Measurements from ENCODE around the gene P2RY11. TPM values are rescaled to one million over a fixed set of nuclear protein-coding genes. Genes with fewer than 3 reads are reported as not detected.
A peak's percentile ranks its signal among the peaks of the same experiment; 100 is the strongest.

Gene P2RY11
- total RNA-seq, 1 experiment from 2014 or later = 8.0 TPM

DNA sequence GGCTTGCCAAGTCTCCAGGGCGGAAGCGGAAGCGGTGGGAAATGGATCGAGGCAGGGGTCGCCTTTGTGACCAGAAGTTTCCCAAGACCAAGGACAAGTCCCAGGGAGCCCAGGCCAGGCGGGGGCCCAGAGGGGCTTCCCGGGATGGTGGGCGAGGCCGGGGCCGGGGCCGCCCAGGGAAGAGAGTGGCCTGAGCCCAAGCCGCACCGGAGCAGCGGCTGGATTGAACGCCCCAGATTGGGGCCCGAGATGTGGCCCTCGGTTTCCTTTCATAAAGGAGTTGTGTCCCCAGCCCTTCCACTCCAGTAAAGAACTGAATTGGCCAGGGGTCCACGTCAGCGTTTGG lies 548 bp upstream of the P2RY11 start:
- in situ Hi-C loops (cut with HindIII; ENCODE audit: low sequenced_read_pairs) = no loop called here
- no peak for DNase-seq (ENCODE audit: low spot score)

DNA sequence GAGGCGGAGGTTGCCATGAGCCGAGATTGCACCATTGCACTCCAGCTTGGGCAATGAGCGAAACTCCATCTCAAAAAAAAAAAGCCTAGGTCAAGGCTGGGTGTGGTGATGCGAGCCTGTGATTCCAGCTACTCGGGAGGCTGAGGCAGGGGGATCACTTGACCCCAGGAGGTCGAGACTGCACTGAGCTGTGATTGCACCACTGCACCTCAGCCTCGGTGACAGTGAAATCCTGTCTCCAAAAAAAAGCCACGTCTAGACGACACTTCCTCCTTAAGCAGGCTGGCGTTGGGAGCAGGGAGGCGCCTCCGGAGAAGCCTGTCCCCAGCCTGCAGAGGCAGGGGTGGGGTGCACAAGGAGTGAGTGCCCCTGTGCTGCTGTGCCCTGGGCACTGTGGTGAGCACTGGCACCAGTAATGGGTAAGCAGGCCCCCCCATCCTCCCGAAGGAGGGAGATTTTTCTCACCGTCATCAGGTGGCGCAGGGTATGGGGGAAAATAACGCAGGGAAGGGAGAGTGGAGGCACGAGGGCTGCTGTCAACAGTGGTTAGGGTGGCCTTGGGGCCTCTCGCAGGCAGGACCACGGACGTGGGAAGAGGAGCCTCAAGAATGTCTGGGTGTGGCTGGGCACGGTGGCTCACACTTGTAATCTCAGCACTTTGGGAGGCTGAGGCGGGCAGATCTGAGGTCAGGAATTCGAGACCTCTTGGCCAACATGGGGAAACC lies 706 bp downstream of the P2RY11 start:
- in situ Hi-C loops (cut with HindIII; ENCODE audit: low sequenced_read_pairs) = no loop called here
- DNase-seq (ENCODE audit: low spot score) = no peak

DNA sequence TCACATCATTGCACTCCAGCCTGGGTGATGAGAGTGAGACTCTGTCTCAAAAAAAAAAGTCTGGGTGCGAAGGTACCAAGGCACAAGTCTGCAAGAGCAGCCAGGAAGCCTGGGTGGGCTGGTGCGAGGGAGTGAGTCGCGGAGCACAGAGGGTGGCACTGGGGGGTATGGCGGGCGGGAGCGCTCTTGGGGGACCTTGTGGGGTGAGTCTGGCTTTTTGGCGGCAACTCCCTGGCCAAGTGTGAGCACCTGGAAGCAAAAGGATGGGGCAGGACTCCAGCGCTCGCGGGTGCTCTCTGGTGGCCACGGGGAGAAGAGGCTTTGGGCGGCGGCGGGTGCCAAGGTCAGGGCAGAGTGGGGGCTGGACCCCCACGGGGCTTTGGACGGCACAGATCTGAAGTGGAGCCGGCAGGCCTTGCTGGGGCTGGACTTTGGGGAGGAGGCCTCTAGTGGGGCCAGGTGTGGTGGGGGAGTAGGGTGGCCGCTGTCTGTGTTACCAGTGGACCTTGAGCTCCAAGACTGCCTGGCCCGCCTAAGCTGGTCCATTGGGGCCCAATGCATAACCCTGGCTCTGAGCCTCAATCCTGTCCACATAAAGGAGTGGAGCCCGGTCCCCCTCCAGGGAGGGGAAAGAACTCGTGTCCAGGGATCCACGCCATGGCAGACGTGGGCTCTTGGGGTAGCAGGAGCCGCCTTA lies 1.6 kb downstream of the P2RY11 start:
- peak; percentile 40 for DNase-seq (ENCODE audit: low spot score)
- in situ Hi-C loops (cut with HindIII; ENCODE audit: low sequenced_read_pairs) = no loop called here

- in situ Hi-C loops (cut with HindIII; ENCODE audit: low sequenced_read_pairs) = no loop called here
- no peak for DNase-seq (ENCODE audit: low spot score)
Measured at GRCh38 chr19:10113592-10113963, 2.1 kb downstream of the P2RY11 start.

DNA sequence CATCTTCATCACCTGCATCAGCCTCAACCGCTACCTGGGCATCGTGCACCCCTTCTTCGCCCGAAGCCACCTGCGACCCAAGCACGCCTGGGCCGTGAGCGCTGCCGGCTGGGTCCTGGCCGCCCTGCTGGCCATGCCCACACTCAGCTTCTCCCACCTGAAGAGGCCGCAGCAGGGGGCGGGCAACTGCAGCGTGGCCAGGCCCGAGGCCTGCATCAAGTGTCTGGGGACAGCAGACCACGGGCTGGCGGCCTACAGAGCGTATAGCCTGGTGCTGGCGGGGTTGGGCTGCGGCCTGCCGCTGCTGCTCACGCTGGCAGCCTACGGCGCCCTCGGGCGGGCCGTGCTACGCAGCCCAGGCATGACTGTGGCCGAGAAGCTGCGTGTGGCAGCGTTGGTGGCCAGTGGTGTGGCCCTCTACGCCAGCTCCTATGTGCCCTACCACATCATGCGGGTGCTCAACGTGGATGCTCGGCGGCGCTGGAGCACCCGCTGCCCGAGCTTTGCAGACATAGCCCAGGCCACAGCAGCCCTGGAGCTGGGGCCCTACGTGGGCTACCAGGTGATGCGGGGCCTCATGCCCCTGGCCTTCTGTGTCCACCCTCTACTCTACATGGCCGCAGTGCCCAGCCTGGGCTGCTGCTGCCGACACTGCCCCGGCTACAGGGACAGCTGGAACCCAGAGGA lies 2.6 kb downstream of the P2RY11 start:
- in situ Hi-C loops (cut with HindIII; ENCODE audit: low sequenced_read_pairs) = no loop called here

DNA sequence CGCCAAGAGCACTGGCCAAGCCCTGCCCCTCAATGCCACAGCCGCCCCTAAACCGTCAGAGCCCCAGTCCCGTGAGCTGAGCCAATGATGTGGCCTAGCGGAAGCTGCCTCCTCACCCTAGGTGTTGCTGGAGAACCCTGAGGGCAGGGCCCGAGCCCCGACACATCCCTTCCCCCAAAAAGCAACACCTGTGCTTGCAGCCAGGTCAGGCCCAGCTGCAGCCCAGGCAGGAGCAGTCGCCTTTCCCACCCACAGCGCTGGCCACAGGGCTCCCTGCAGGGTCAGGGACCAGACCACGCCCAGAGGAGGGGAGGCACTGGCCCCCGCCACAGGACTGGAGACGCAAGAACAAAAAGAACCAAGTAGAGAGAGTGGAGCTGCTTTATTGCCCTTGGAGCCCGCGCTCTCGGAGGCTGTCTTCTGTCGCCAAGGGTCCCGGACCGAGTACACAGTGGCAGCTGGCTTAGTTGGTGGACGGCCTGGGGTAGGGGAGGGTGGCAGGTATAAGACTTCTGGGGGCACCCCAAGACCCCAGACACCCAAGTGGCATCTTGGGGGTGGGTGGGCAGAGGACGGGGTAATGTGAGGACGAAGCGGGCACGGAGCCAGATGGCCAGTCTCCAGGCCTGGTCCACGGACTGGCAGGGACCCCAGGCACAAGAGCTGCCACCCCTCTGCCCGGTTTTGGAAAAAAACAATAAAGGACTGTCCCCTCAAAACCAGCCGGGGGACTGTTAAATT lies 3.3 kb downstream of the P2RY11 start:
- in situ Hi-C loops (cut with HindIII; ENCODE audit: low sequenced_read_pairs) = no loop called here
- DNase-seq (ENCODE audit: low spot score) = no peak

More for the DNA sequence above, 2.6 kb downstream of the P2RY11 start:
- no peak for DNase-seq (ENCODE audit: low spot score)

DNA sequence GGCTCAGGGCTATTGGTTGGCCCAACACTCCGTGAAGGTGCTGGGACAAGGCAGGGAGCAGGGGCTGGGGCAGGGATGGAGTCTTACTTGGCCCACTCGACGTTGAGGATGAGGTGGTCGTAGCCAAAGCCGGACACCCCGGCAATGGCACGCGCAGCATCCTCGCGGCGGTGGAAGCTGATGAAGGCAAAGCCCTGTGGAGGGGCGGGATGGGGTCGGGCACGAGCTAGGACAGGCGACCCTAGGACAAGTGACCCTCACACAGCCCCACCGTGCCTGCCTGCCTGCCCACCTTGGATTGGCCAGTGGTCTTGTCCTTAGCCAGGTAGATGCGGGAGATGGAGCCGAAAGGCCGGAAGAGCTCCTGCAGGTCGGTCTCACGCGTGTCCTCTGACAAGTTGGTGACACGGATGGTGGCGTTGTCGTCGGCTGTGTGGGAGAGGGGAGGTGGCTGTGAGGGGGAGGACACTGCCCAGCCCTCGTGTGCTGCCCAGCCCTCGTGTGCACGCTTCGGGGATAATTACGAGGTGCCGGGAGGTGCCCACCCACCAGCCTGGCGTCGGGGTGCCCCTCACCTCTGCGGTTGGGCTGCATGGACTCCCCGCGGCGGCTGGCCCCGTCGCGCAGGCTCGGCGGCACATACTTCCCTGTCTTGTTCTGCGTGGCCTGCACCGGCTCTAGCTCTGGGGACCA lies 4.0 kb downstream of the P2RY11 start:
- in situ Hi-C loops (cut with HindIII; ENCODE audit: low sequenced_read_pairs) = no loop called here

DNA sequence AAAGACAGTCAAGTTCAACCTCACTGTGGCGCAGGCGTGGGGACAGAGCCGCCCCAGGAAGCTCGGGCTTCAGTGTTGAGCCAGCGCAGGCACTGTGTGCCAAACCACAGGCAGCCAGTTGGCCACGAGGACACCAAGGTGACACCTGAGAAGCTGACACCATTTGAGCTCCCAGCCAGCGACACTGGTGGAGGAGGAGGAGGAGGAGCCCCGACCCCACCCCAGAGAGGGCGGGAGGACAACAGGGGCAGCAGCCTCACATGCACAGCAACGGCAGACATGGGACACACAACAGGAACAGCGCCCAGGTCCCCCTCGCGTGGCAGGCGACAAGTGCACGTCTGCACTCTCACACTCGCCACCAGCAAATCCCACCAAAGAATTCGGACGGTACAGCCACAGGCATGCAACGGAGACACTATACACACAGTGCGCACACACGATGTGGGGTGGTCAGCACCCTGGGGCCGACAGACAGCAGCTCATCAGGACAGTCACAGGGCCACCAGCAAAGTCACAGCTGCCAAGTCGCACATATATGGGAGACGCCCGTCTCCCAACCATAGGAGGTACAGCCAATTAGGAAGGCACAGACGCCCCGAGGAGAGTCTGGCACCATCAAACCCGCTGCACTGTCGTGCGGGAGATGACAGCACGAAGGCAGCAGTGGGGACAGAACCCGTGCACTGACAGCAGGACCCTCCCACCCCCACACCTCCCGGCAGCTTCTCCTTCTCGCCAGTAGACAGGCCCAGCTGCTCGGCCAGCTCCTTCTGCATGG lies 4.8 kb downstream of the P2RY11 start:
- in situ Hi-C loops (cut with HindIII; ENCODE audit: low sequenced_read_pairs) = no loop called here
- no peak for DNase-seq (ENCODE audit: low spot score)

More for the DNA sequence above, 4.0 kb downstream of the P2RY11 start:
- DNase-seq (ENCODE audit: low spot score) = no peak

DNA sequence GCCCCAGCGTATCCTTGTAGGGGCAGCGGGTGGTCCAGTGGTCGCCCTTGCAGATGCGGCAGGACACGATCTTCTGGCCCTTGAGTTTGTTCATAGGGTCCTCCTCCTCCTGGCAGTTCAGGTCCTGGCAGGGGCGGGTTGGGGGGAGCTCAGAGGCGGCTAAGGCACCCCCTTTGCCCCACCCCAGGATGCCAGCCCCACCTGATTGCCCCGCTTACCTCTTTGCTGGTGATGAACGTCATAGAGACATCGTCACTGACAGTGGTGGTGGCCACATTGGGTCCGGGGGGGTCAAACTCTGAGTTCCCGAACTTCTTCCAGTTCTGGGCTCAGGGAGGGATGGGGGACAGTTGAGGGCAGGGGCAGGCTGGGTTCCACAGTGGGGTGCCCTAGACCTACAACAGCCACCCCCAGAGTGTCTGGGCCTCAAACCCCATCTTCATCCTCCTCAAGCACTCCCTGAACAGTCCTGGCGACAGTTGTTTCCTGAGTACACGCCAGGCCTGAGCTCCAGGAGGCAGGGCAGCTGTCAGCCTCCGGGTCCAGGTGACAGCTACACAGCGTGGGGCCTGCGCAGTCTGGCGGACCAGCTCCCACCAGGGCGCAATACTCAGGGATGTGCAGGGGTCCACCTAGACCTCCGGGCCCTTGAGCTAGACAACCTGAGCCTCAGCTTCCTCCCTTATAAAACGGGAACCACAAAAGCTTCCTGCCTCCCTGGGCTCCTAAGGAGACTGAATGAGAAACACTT lies 5.5 kb downstream of the P2RY11 start:
- no peak for DNase-seq (ENCODE audit: low spot score)
- in situ Hi-C loops (cut with HindIII; ENCODE audit: low sequenced_read_pairs) = no loop called here

GRCh38 chr19:10118960-10119359 lies 7.5 kb downstream of the P2RY11 start:
- no peak for DNase-seq (ENCODE audit: low spot score)
- in situ Hi-C loops (cut with HindIII; ENCODE audit: low sequenced_read_pairs) = no loop called here

DNA sequence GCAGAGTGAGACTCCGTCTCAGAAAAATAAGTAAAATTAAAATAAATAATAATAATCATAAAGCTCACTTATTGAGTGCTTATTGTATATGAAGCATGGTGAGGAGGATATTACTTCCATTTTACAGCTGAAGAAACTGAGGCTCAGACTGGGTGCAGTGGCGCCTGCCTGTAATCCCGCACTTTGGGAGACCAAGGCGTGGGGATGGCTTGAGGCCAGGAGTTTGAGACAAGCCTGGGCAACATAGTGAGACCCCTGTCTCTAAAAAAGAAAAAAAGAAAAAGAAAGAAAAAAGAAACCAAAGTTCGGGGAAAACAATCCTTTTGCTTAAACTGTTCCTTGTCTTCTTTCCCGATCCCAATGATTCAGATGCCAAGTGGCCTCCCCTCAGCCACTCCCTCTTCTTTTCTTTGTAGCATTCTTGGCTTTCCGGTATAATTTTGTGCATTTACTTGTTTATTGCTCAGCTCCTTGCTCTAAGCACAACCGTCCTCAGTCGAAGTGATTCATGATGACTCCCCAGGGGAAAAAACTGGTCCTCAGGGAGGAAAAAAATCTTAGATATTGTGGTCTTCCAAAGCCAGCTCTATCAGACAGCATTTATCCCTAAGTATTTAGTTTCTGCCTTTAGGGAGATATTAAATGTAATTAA lies 9.2 kb downstream of the P2RY11 start:
- DNase-seq (ENCODE audit: low spot score) = no peak
- in situ Hi-C loops (cut with HindIII; ENCODE audit: low sequenced_read_pairs) = no loop called here

DNA sequence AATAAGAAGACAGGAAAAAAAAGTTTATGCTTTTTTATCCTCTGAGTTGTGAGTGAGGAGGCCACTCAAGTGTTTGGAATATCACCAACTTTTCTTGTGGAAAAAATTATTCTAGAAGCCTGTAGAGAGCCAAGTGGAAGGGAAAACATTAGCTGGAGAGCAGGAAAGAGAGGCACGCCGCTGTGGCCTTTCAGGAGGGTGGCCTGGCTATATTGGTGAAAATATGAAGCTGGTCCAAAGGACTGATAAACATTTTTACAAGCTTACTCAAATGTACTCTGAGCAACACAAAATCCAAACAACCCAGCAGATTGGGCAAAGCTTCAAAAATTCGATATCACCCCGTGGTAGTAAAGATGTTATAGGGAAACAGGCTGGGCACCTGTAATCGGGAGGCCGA lies 10.6 kb downstream of the P2RY11 start:
- in situ Hi-C loops (cut with HindIII; ENCODE audit: low sequenced_read_pairs) = no loop called here
- no peak for DNase-seq (ENCODE audit: low spot score)

DNA sequence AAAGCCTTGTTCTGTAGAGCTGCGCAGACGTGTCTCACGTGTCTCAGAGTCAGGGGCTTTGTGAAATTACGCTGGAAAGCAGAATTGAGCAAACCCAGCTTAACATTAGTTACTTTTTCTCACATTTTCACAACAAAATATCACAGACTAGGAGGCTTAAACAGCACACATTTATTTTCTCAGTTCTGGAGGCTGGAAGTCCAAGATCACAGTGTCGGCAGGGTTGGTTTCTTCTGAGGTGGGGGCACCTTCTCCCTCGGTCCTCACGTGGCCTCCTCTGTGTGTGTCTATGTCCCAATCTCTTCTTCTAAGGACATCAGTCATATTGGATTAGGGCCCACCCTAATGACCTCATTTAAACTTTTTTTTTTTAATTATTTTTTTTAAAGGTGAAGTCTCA lies 12.9 kb downstream of the P2RY11 start:
- in situ Hi-C loops (cut with HindIII; ENCODE audit: low sequenced_read_pairs) = no loop called here

GRCh38 chr19:10126213-10126639 lies 14.7 kb downstream of the P2RY11 start:
- DNase-seq (ENCODE audit: low spot score) = no peak
- in situ Hi-C loops (cut with HindIII; ENCODE audit: low sequenced_read_pairs) = no loop called here

More for the DNA sequence above, 12.9 kb downstream of the P2RY11 start:
- no peak for DNase-seq (ENCODE audit: low spot score)

DNA sequence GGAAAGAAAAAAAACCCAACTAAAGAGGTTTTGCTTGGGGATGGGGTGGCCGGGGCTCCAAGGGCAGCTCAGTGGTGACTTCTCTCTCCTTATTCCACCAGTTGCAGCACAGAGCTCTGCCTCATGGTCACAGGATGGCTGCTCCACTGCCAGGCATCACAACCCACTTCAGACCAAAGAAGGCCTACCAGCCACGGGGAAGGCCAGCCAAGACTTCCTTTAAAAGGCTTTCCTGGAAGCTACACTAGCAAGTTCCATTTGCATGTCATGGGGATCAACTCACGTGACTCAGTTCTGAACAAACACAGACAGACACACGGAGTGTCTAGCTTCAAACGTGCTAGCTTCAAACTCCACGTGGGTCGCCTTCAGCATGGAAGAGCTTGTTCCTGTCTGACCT lies 21.4 kb downstream of the P2RY11 start:
- in situ Hi-C loops (cut with HindIII; ENCODE audit: low sequenced_read_pairs) = no loop called here

GRCh38 chr19:10133596-10133995 lies 22.1 kb downstream of the P2RY11 start:
- in situ Hi-C loops (cut with HindIII; ENCODE audit: low sequenced_read_pairs) = no loop called here
- no peak for DNase-seq (ENCODE audit: low spot score)

More for the DNA sequence above, 21.4 kb downstream of the P2RY11 start:
- no peak for DNase-seq (ENCODE audit: low spot score)

GRCh38 chr19:10134040-10134439 lies 22.5 kb downstream of the P2RY11 start:
- no peak for DNase-seq (ENCODE audit: low spot score)
- in situ Hi-C loops (cut with HindIII; ENCODE audit: low sequenced_read_pairs) = no loop called here

All from G401 (cell line).